ENCODE data around the gene DICER1.
"Not testable (repeated sequence)": the region's sequence is repeated elsewhere in the genome, so short reads cannot be mapped to it uniquely, and the experiment has no call there.

Gene DICER1

GRCh38 chr14:95183532-95184412 lies 26.4 kb upstream of the DICER1 start:
- DNase-seq: no peak

- no peak for DNase-seq
These were observed 25.8 kb upstream of the DICER1 start for GRCh38 chr14:95183082-95183481.

GRCh38 chr14:95182379-95182778 lies 25.1 kb upstream of the DICER1 start:
- DNase-seq: no peak

- no peak for DNase-seq
These were observed 23.8 kb upstream of the DICER1 start for GRCh38 chr14:95180966-95181741.

- not testable (repeated sequence) for DNase-seq
These were observed 18.3 kb upstream of the DICER1 start for GRCh38 chr14:95175670-95176069.

- DNase-seq: peak; percentile 47
These were observed 17.0 kb upstream of the DICER1 start for GRCh38 chr14:95174184-95174792.

GRCh38 chr14:95173518-95173917 lies 16.2 kb upstream of the DICER1 start:
- peak; percentile 44 for DNase-seq

- DNase-seq: no peak
These were observed 9.8 kb upstream of the DICER1 start for GRCh38 chr14:95167177-95167576.

GRCh38 chr14:95165517-95165916 lies 8.2 kb upstream of the DICER1 start:
- no peak for DNase-seq

GRCh38 chr14:95164506-95164905 lies 7.2 kb upstream of the DICER1 start:
- DNase-seq: no peak

GRCh38 chr14:95163666-95164065 lies 6.3 kb upstream of the DICER1 start:
- DNase-seq: peak; percentile 75

GRCh38 chr14:95163132-95163531 lies 5.8 kb upstream of the DICER1 start:
- peak; percentile 24 for DNase-seq

- DNase-seq: no peak
These were observed 5.3 kb upstream of the DICER1 start for GRCh38 chr14:95162641-95163040.

GRCh38 chr14:95157048-95157326 lies 342 bp downstream of the DICER1 start:
- DNase-seq: no peak

GRCh38 chr14:95156161-95157047 lies 925 bp downstream of the DICER1 start:
- peak; percentile 61 for DNase-seq

GRCh38 chr14:95155045-95155444 lies 2.3 kb downstream of the DICER1 start:
- DNase-seq: peak; percentile 56

GRCh38 chr14:95153866-95154265 lies 3.5 kb downstream of the DICER1 start:
- DNase-seq: no peak

- DNase-seq: no peak
These were observed 5.8 kb downstream of the DICER1 start for GRCh38 chr14:95151561-95151960.

GRCh38 chr14:95150910-95151309 lies 6.4 kb downstream of the DICER1 start:
- DNase-seq: no peak

- DNase-seq: no peak
These were observed 7.9 kb downstream of the DICER1 start for GRCh38 chr14:95149441-95149840.

- no peak for DNase-seq
These were observed 9.7 kb downstream of the DICER1 start for GRCh38 chr14:95147597-95147996.

- peak; percentile 24 for DNase-seq
These were observed 11.1 kb downstream of the DICER1 start for GRCh38 chr14:95146079-95146771.

Measured in hematopoietic multipotent progenitor cell treated with erythropoietin and hydrocortisone succinate and interleukin-3 and kit ligand, for 4 days (in vitro differentiated cells).